ENCODE results near the gene CITED4. TPM values are rescaled to one million over a fixed set of nuclear protein-coding genes. Genes with fewer than 3 reads are reported as not detected.

The CITED4 gene
- total and polyA plus RNA-seq, 10 of the 15 experiments (the other 5 are each of a cell fraction or from before 2014, with no cell fraction given), result 0.13 to 0.64 (median 0.26) TPM; not detected in 6

GRCh38 chr1:40853113-40853884 lies 8.9 kb downstream of the CITED4 start:
- Histone ChIP-seq H3K4me2 (ENCODE audit: control insufficient read depth, insufficient read depth) (no peak overlapping the region), H3K4me1 (ENCODE audit: control insufficient read depth, insufficient read depth, low read length) (peaks cover 8% of the 10 kb centered on the region), H3K79me2 (ENCODE audit: control insufficient read depth, insufficient read depth, low read length) (no peaks in the 10 kb centered on the region), H3K4me3 (no peak overlapping the region), H4K20me1 (ENCODE audit: control insufficient read depth, insufficient read depth) (no peaks in the 10 kb centered on the region), H3K27me3 (replicated peaks in 1 of 2; ENCODE audit: control insufficient read depth in 2 of 2, insufficient read depth in 2 of 2, low read length in 1 of 2) (peaks cover 2% of the 10 kb centered on the region in 2 experiments; a peak in 3 of 4 replicates), H2AFZ (ENCODE audit: control insufficient read depth, low read depth, low read length) (no peak overlapping the region), H3K9me3 (replicated peaks; ENCODE audit: control insufficient read depth, insufficient read depth, low read length) (no peaks in the 10 kb centered on the region), H3K27ac (ENCODE audit: control insufficient read depth, insufficient read depth) (no peak overlapping the region), H3K9ac (ENCODE audit: control insufficient read depth, insufficient read depth, low read length) (no peak overlapping the region), H3K36me3 (ENCODE audit: control insufficient read depth in 2 of 2, insufficient read depth in 2 of 2, low read length in 1 of 2) (no peaks in the 10 kb centered on the region)
- WGBS (ENCODE audit: insufficient coverage, insufficient replicate concordance, low lambda C conversion rate, missing lambda C conversion rate), result 42% methylated on average over 13 of the region's 13 CpGs
- ChIA-PET SMC1A (ENCODE audit: uncharacterized antibody, unreplicated experiment) (interaction anchor here (0.7 to 17.4 kb wide), 12 partner anchors 8 to 371 kb away, joined by 3 to 197 read pairs (median 4); partner anchors contain the start of genes CITED4 and ZNF684), CTCF (interaction anchor here (0.6 to 3.6 kb wide), 13 partner anchors 9 to 321 kb away, joined by 3 to 29 read pairs (median 5); partner anchors contain the start of gene CITED4), POLR2A (interaction anchor here (1.1 kb wide), 1 partner anchor 9 kb away, joined by 5 read pairs; the partner anchor contains the start of gene CITED4), RAD21 (ENCODE audit: unreplicated experiment) (interaction anchor here (1.2 to 3.1 kb wide), 5 partner anchors 79 to 161 kb away, joined by 3 to 13 read pairs (median 7); no protein-coding TSS in a partner anchor)
- intact Hi-C loops (cut with micrococcal nuclease; ENCODE audit: unreplicated experiment) (loop anchor here (5.0 kb wide), 2 partner anchors 186 to 226 kb away; partner anchors contain the start of gene RIMS3), in situ Hi-C loops (cut with MboI) (no loop called here)
- FAIRE-seq (no peak), DNase-seq (ENCODE audit: low read depth, low spot score) (no peak), ATAC-seq (no peak)
- no TSS peak for BruUV-seq (replicated peaks)
- TF ChIP-seq NFXL1 (IDR thresholded peaks at IDR 0.05; ENCODE audit: borderline replicate concordance) (no peak), FOXM1 (IDR thresholded peaks at IDR 0.05; ENCODE audit: low read depth, low read length) (no peak), ZNF24 (IDR thresholded peaks at IDR 0.05) (no peak), IRF5 (IDR thresholded peaks at IDR 0.05; ENCODE audit: borderline replicate concordance) (no peak), POLR2A (IDR thresholded peaks at IDR 0.05; ENCODE audit: low read depth, low read length) (no peak), NFIC (IDR thresholded peaks at IDR 0.05; ENCODE audit: low read depth, low read length) (no peak), ZNF622 (IDR thresholded peaks at IDR 0.05) (no peak), EP300 (IDR thresholded peaks at IDR 0.05; ENCODE audit: borderline replicate concordance in 1 of 2, control insufficient read depth in 1 of 2, low read depth in 2 of 2, low read length in 2 of 2) (no peak), NKRF (conservative IDR thresholded peaks at IDR 0.05) (no peak), NBN (IDR thresholded peaks at IDR 0.05) (no peak), TCF3 (IDR thresholded peaks at IDR 0.05; ENCODE audit: borderline replicate concordance, insufficient read depth, low read depth, low read length) (no peak)

Data from GM12878 (cell line).